Measurements from ENCODE around the gene ADGRA1. TPM values are rescaled to one million over a fixed set of nuclear protein-coding genes. Genes with fewer than 3 reads are reported as not detected.

Gene ADGRA1
- total and polyA plus RNA-seq, 2 of the 13 experiments (the other 11 are each of a cell fraction or from before 2014, with no cell fraction given): not detected

DNA sequence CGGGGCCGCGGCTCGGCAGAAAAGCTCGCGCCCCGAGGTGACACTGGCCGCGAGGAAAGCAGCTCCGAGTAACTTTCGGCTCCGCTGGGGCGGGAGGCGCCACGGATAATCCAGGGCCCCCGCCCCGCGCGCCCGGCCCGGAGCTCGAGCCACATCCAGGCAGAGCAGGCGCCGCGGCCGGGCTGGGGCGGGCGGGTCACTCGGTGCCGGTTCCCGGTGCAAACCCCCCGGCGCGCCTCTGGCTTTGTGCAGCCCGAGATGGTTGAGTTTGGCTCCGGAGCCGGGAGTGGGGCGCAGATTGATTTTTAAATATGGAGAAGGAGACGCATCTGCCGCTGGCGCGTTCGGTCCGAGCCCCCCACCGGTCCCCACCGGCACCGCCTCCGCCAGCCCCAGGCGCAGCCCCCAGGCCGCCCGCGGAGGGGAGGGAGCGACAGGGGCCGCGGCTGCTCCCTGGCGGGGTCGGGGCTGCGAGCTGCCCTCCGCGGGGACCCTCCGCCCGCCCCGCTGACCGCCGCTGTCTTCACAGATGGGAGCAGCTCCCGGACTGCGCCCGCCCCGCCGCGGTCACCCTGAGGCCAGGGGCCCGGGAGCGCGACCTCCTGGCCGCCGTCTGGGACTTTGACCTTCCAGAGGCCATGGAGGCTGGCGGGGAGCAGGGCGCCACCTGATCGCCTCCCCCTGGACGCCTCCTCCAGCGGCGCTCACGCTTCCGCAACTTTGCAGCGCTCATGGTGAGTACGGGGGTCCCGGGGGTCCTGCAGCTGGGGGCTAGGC, 643 bp downstream of the ADGRA1 start:
- peak; percentile 84 for ATAC-seq
- intact Hi-C loops (cut with micrococcal nuclease; ENCODE audit: unreplicated experiment): no loop called here
- TF ChIP-seq HOXA3 (CRISPR knock-in tag; IDR thresholded peaks at IDR 0.05): peak; percentile 56; the same call in 1 of the 2 replicates
- peak; percentile 93 for TF ChIP-seq RARA (CRISPR knock-in tag; IDR thresholded peaks at IDR 0.05)
- no peak for TF ChIP-seq FOXJ3 (CRISPR knock-in tag; IDR thresholded peaks at IDR 0.05; ENCODE audit: borderline replicate concordance)
- TF ChIP-seq ESRRA (CRISPR knock-in tag; IDR thresholded peaks at IDR 0.05; ENCODE audit: low read depth): peak; percentile 83; the same call in 1 of the 2 replicates
- peak; percentile 21 for TF ChIP-seq HNRNPK (IDR thresholded peaks at IDR 0.05; ENCODE audit: low read depth, low read length, poor library complexity, severe bottlenecking)
- peak; percentile 45; the same call in 1 of the 2 replicates for TF ChIP-seq PHF21A (CRISPR knock-in tag; IDR thresholded peaks at IDR 0.05)
- TF ChIP-seq HNRNPL (IDR thresholded peaks at IDR 0.05; ENCODE audit: low read depth, low read length): no peak
- 0 out of 2 replicates have a peak, but pooled peaks have one; percentile 33 for TF ChIP-seq ARNT2 (CRISPR knock-in tag; IDR thresholded peaks at IDR 0.05; ENCODE audit: low read depth)
- TF ChIP-seq SKI (IDR thresholded peaks at IDR 0.05; ENCODE audit: partially characterized antibody): peak; percentile 90
- TF ChIP-seq ZNF430 (CRISPR knock-in tag; IDR thresholded peaks at IDR 0.05): 0 out of 2 replicates have a peak, but pooled peaks have one; percentile 24
- TF ChIP-seq SPEN (CRISPR knock-in tag; IDR thresholded peaks at IDR 0.05; ENCODE audit: low read depth): 0 out of 2 replicates have a peak, but pooled peaks have one; percentile 33
- TF ChIP-seq STAG1 (CRISPR knock-in tag; IDR thresholded peaks at IDR 0.05): 0 out of 2 replicates have a peak, but pooled peaks have one; percentile 7
- no peak for TF ChIP-seq JUNB (CRISPR knock-in tag; IDR thresholded peaks at IDR 0.05; ENCODE audit: borderline replicate concordance)
- TF ChIP-seq, protein P1, sequence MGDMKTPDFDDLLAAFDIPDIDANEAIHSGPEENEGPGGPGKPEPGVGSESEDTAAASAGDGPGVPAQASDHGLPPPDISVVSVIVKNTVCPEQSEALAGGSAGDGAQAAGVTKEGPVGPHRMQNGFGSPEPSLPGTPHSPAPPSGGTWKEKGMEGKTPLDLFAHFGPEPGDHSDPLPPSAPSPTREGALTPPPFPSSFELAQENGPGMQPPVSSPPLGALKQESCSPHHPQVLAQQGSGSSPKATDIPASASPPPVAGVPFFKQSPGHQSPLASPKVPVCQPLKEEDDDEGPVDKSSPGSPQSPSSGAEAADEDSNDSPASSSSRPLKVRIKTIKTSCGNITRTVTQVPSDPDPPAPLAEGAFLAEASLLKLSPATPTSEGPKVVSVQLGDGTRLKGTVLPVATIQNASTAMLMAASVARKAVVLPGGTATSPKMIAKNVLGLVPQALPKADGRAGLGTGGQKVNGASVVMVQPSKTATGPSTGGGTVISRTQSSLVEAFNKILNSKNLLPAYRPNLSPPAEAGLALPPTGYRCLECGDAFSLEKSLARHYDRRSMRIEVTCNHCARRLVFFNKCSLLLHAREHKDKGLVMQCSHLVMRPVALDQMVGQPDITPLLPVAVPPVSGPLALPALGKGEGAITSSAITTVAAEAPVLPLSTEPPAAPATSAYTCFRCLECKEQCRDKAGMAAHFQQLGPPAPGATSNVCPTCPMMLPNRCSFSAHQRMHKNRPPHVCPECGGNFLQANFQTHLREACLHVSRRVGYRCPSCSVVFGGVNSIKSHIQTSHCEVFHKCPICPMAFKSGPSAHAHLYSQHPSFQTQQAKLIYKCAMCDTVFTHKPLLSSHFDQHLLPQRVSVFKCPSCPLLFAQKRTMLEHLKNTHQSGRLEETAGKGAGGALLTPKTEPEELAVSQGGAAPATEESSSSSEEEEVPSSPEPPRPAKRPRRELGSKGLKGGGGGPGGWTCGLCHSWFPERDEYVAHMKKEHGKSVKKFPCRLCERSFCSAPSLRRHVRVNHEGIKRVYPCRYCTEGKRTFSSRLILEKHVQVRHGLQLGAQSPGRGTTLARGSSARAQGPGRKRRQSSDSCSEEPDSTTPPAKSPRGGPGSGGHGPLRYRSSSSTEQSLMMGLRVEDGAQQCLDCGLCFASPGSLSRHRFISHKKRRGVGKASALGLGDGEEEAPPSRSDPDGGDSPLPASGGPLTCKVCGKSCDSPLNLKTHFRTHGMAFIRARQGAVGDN (CRISPR knock-in tag; IDR thresholded peaks at IDR 0.05): peak; percentile 42
- peak; percentile 23; the same call in 1 of the 2 replicates for TF ChIP-seq TFDP2 (CRISPR knock-in tag; IDR thresholded peaks at IDR 0.05)
- peak; percentile 78 for TF ChIP-seq ETV5 (CRISPR knock-in tag; IDR thresholded peaks at IDR 0.05; ENCODE audit: borderline replicate concordance)
- peak; percentile 36; the same call in 1 of the 2 replicates for TF ChIP-seq ZNF788 (CRISPR knock-in tag; IDR thresholded peaks at IDR 0.05; ENCODE audit: borderline replicate concordance)

More for the DNA sequence above, 643 bp downstream of the ADGRA1 start:
- peaks cover 8% of the 10 kb centered on the region; the same call in 1 of the 2 replicates for H3K4me1 ChIP-seq (ENCODE audit: insufficient read depth, low read length)
- no peaks in the 10 kb centered on the region for H3K36me3 ChIP-seq (replicated peaks in 1 of 2; ENCODE audit: control insufficient read depth in 1 of 2, insufficient read depth in 2 of 2, low read length in 2 of 2)
- ChIA-PET POLR2A (no interaction called here), CTCF (ENCODE audit: low intra/inter-chr PET ratio, low total read pairs) (no interaction called here)
- H3K27me3 ChIP-seq (ENCODE audit: control insufficient read depth in 1 of 2, insufficient read depth in 2 of 2, low read length in 2 of 2): peaks cover 23 to 88% of the 10 kb centered on the region in 2 experiments
- FAIRE-seq: no peak
- DNase-seq (ENCODE audit: low spot score): peak; percentile 8
- no peaks in the 10 kb centered on the region for H3K79me2 ChIP-seq (ENCODE audit: insufficient read depth, low read length)
- H3K27ac ChIP-seq (ENCODE audit: extremely low read length, insufficient read depth, low read length): no peak overlapping the region
- peak overlapping the region in 2 of 3 experiments; percentile 37 to 46; a peak in 2 of 6 replicates for H3K4me3 ChIP-seq (replicated peaks in 1 of 3; ENCODE audit: insufficient read depth in 1 of 3, low read depth in 2 of 3, low read length in 3 of 3)
- peak overlapping the region; percentile 49 for H3K4me2 ChIP-seq (ENCODE audit: low read depth, low read length)
- no peaks in the 10 kb centered on the region for H3K9me3 ChIP-seq (ENCODE audit: low read length)
- WGBS (ENCODE audit: low lambda C conversion rate): no CpG with 5 or more reads among the region's 87 CpGs
- in situ Hi-C loops (cut with HindIII; ENCODE audit: extremely low pct_ligation_motif_present, low pct_unique_long_range_greater_than_20kb): no loop called here
- H4K20me1 ChIP-seq (ENCODE audit: insufficient read depth, low read length): peaks cover 6% of the 10 kb centered on the region; the same call in 1 of the 2 replicates
- H2AFZ ChIP-seq (ENCODE audit: low read length): no peak overlapping the region
- no peak overlapping the region for H3K9ac ChIP-seq (ENCODE audit: insufficient read depth, low read depth, low read length)
- no TSS peak for BruUV-seq (replicated peaks)

All from HepG2 (cell line).